Measurements from ENCODE around the gene SLC66A3.

The SLC66A3 gene

GRCh38 chr2:11124760-11125068 is 30.6 kb upstream of the SLC66A3 start:
- no peak for TF ChIP-seq CTCF (IDR thresholded peaks at IDR 0.05; ENCODE audit: insufficient read depth, low read length, poor library complexity, severe bottlenecking)
- Histone ChIP-seq H3K4me3 (replicated peaks; ENCODE audit: low read depth, low read length) (no peak overlapping the region), H3K36me3 (ENCODE audit: control insufficient read depth, insufficient read depth, low read length) (no peaks in the 10 kb centered on the region), H3K27me3 (replicated peaks; ENCODE audit: control insufficient read depth, insufficient read depth, low read length) (peaks cover 2% of the 10 kb centered on the region)
- no peak for DNase-seq (ENCODE audit: extremely low read depth, insufficient read length)

- Histone ChIP-seq H3K4me3 (replicated peaks; ENCODE audit: low read depth, low read length) (no peak overlapping the region), H3K36me3 (ENCODE audit: control insufficient read depth, insufficient read depth, low read length) (no peaks in the 10 kb centered on the region), H3K27me3 (replicated peaks; ENCODE audit: control insufficient read depth, insufficient read depth, low read length) (no peaks in the 10 kb centered on the region; the same call in 1 of the 2 replicates)
- no peak for DNase-seq (ENCODE audit: extremely low read depth, insufficient read length)
- TF ChIP-seq CTCF (IDR thresholded peaks at IDR 0.05; ENCODE audit: insufficient read depth, low read length, poor library complexity, severe bottlenecking), result no peak
Measured at GRCh38 chr2:11127761-11128160, 27.5 kb upstream of the SLC66A3 start.

GRCh38 chr2:11128243-11128951 is 26.9 kb upstream of the SLC66A3 start:
- Histone ChIP-seq H3K4me3 (replicated peaks; ENCODE audit: low read depth, low read length) (no peak overlapping the region), H3K27me3 (replicated peaks; ENCODE audit: control insufficient read depth, insufficient read depth, low read length) (no peaks in the 10 kb centered on the region; the same call in 1 of the 2 replicates), H3K36me3 (ENCODE audit: control insufficient read depth, insufficient read depth, low read length) (no peaks in the 10 kb centered on the region)
- no peak for TF ChIP-seq CTCF (IDR thresholded peaks at IDR 0.05; ENCODE audit: insufficient read depth, low read length, poor library complexity, severe bottlenecking)
- no peak for DNase-seq (ENCODE audit: extremely low read depth, insufficient read length)

- DNase-seq (ENCODE audit: extremely low read depth, insufficient read length), result peak; percentile 74
- Histone ChIP-seq H3K36me3 (ENCODE audit: control insufficient read depth, insufficient read depth, low read length) (no peaks in the 10 kb centered on the region), H3K27me3 (replicated peaks; ENCODE audit: control insufficient read depth, insufficient read depth, low read length) (peaks cover 1% of the 10 kb centered on the region), H3K4me3 (replicated peaks; ENCODE audit: low read depth, low read length) (peak overlapping the region; percentile 32)
- peak; percentile 60 for TF ChIP-seq CTCF (IDR thresholded peaks at IDR 0.05; ENCODE audit: insufficient read depth, low read length, poor library complexity, severe bottlenecking)
Measured at GRCh38 chr2:11129598-11130449, 25.4 kb upstream of the SLC66A3 start.

- no peaks in the 10 kb centered on the region for H3K36me3 ChIP-seq (ENCODE audit: control insufficient read depth, insufficient read depth, low read length)
- H3K4me3 ChIP-seq (replicated peaks; ENCODE audit: low read depth, low read length), result no peak overlapping the region
- H3K27me3 ChIP-seq (replicated peaks; ENCODE audit: control insufficient read depth, insufficient read depth, low read length), result peaks cover 1% of the 10 kb centered on the region
- DNase-seq (ENCODE audit: extremely low read depth, insufficient read length), result no peak
- no peak for TF ChIP-seq CTCF (IDR thresholded peaks at IDR 0.05; ENCODE audit: insufficient read depth, low read length, poor library complexity, severe bottlenecking)
Measured at GRCh38 chr2:11131166-11131920, 23.9 kb upstream of the SLC66A3 start.

All from GM06990 (cell line).